KMS-11 (cell line): ENCODE measurements around the gene KLK3.

Source experiments
- H2AFZ ChIP-seq: fragments of 200-600 bp; sonication (generic); 2 replicates; pipeline ENCODE4 v1.6.1; 2016; ENCODE audit warnings: antibody characterized with exemption, mixed run types, low read depth
- H3K27ac ChIP-seq: fragments of 200-600 bp; sonication (generic); 2 replicates; pipeline ENCODE4 v1.6.1; 2016; ENCODE audit warnings: mild to moderate bottlenecking, mixed run types
- H3K27me3 ChIP-seq: fragments of 200-600 bp; sonication (generic); 2 replicates; pipeline ENCODE4 v1.6.1; 2017; ENCODE audit warnings: mild to moderate bottlenecking, low read depth, mixed run types, moderate library complexity; ENCODE audit not compliant: insufficient read depth
- H3K36me3 ChIP-seq: fragments of 200-600 bp; sonication (generic); 2 replicates; pipeline ENCODE4 v1.6.1; 2017; ENCODE audit warnings: mild to moderate bottlenecking, mixed run types; ENCODE audit not compliant: insufficient read depth
- H3K4me1 ChIP-seq: fragments of 200-600 bp; sonication (generic); 2 replicates; pipeline ENCODE4 v1.6.1; 2016; ENCODE audit warnings: mild to moderate bottlenecking, low read depth, mixed run types; ENCODE audit not compliant: poor library complexity, severe bottlenecking
- H3K4me2 ChIP-seq: fragments of 200-600 bp; sonication (generic); 2 replicates; pipeline ENCODE4 v1.7.0; 2016; ENCODE audit warnings: mild to moderate bottlenecking, mixed run types
- H3K4me3 ChIP-seq: fragments of 200-600 bp; sonication (generic); IDR thresholded peaks from 2 replicates; pipeline ENCODE4 v1.6.1; 2017; ENCODE audit warnings: low read depth, low read length, mixed read lengths; ENCODE audit not compliant: insufficient read depth
- H3K79me2 ChIP-seq: fragments of 200-600 bp; sonication (generic); 2 replicates; pipeline ENCODE4 v1.6.1; 2016; ENCODE audit warnings: low read depth, mixed run types; ENCODE audit not compliant: insufficient read depth
- H3K9ac ChIP-seq: fragments of 200-600 bp; sonication (generic); 2 replicates; pipeline ENCODE4 v1.6.1; 2016; ENCODE audit warnings: mild to moderate bottlenecking, mixed run types
- H4K20me1 ChIP-seq: fragments of 200-600 bp; sonication (generic); 2 replicates; pipeline ENCODE4 v1.6.1; 2016; ENCODE audit warnings: mild to moderate bottlenecking, mixed run types; ENCODE audit not compliant: insufficient read depth
- CTCF ChIP-seq: fragments of 200-600 bp; sonication (generic); conservative IDR thresholded peaks from 2 replicates; pipeline ENCODE4 v1.6.1; 2017; ENCODE audit warnings: low read depth, mild to moderate bottlenecking, antibody characterized with exemption, low read length, moderate library complexity, mixed read lengths

The KLK3 gene

GRCh38 chr19:50836543-50837195, 18.0 kb upstream of the KLK3 start:
- H3K79me2 ChIP-seq: no peaks in the 10 kb centered on the region
- no peak overlapping the region for H3K4me3 ChIP-seq
- H4K20me1 ChIP-seq: no peaks in the 10 kb centered on the region
- H3K36me3 ChIP-seq: no peaks in the 10 kb centered on the region
- TF ChIP-seq CTCF: no peak
- H3K27me3 ChIP-seq: peaks cover 4% of the 10 kb centered on the region; the same call in 1 of the 2 replicates
- no peak overlapping the region for H3K27ac ChIP-seq
- no peak overlapping the region for H3K9ac ChIP-seq
- H3K4me1 ChIP-seq: no peaks in the 10 kb centered on the region
- no peak overlapping the region for H3K4me2 ChIP-seq
- no peak overlapping the region for H2AFZ ChIP-seq

GRCh38 chr19:50837300-50837699, 17.4 kb upstream of the KLK3 start:
- Histone ChIP-seq H3K27me3 (peaks cover 10% of the 10 kb centered on the region; the same call in 1 of the 2 replicates), H3K4me1 (no peaks in the 10 kb centered on the region), H3K9ac (no peak overlapping the region), H3K4me3 (no peak overlapping the region), H4K20me1 (no peaks in the 10 kb centered on the region), H2AFZ (no peak overlapping the region), H3K4me2 (no peak overlapping the region), H3K27ac (no peak overlapping the region), H3K36me3 (no peaks in the 10 kb centered on the region), H3K79me2 (no peaks in the 10 kb centered on the region)
- no peak for TF ChIP-seq CTCF

GRCh38 chr19:50838239-50838638, 16.5 kb upstream of the KLK3 start:
- no peak for TF ChIP-seq CTCF
- H3K9ac ChIP-seq: no peak overlapping the region
- H3K36me3 ChIP-seq: no peaks in the 10 kb centered on the region
- no peak overlapping the region for H3K4me3 ChIP-seq
- H4K20me1 ChIP-seq: no peaks in the 10 kb centered on the region
- H3K27ac ChIP-seq: no peak overlapping the region
- H3K4me2 ChIP-seq: no peak overlapping the region
- peaks cover 17% of the 10 kb centered on the region; the same call in 1 of the 2 replicates for H3K27me3 ChIP-seq
- H2AFZ ChIP-seq: no peak overlapping the region
- no peaks in the 10 kb centered on the region for H3K4me1 ChIP-seq
- H3K79me2 ChIP-seq: no peaks in the 10 kb centered on the region

GRCh38 chr19:50839712-50840655, 14.7 kb upstream of the KLK3 start:
- peaks cover 22% of the 10 kb centered on the region; the same call in 1 of the 2 replicates for H3K27me3 ChIP-seq
- H4K20me1 ChIP-seq: no peaks in the 10 kb centered on the region
- no peak overlapping the region for H3K9ac ChIP-seq
- H3K4me1 ChIP-seq: no peaks in the 10 kb centered on the region
- no peak overlapping the region for H3K4me2 ChIP-seq
- no peaks in the 10 kb centered on the region for H3K79me2 ChIP-seq
- no peak for TF ChIP-seq CTCF
- H3K27ac ChIP-seq: no peak overlapping the region
- no peak overlapping the region for H3K4me3 ChIP-seq
- H3K36me3 ChIP-seq: no peaks in the 10 kb centered on the region
- no peak overlapping the region for H2AFZ ChIP-seq
